HepG2 (cell line): ENCODE measurements around the gene PTCRA. TPM values are rescaled to one million over a fixed set of nuclear protein-coding genes. Genes with fewer than 3 reads are reported as not detected.
A peak's percentile ranks its signal among the peaks of the same experiment; 100 is the strongest.

ENCODE experiments used
- ARID5B ChIP-seq: IDR thresholded peaks from 2 replicates; pipeline ENCODE4 v1.4.0; 2020; ENCODE audit warnings: mild to moderate bottlenecking, missing genetic modification reagents
- ARNT ChIP-seq: fragments of 450-650 bp; IDR thresholded peaks from 2 replicates; pipeline ENCODE4 v1.6.1; 2017
- CBFB ChIP-seq: sonication (generic); formaldehyde crosslinking; IDR thresholded peaks from 2 replicates; pipeline ENCODE4 v1.4.0; 2020; ENCODE audit warnings: missing genetic modification reagents
- FOXJ3 ChIP-seq: sonication (generic); formaldehyde crosslinking; IDR thresholded peaks from 2 replicates; pipeline ENCODE4 v1.4.0; 2020; ENCODE audit warnings: missing genetic modification reagents, mild to moderate bottlenecking, borderline replicate concordance
- ISL2 ChIP-seq: sonication (generic); formaldehyde crosslinking; IDR thresholded peaks from 2 replicates; pipeline ENCODE4 v1.5.0; 2020; ENCODE audit warnings: missing genetic modification reagents
- NCOA1 ChIP-seq: sonication (generic); formaldehyde crosslinking; IDR thresholded peaks from 2 replicates; pipeline ENCODE4 v1.9.0; 2021; ENCODE audit warnings: missing genetic modification reagents
- PATZ1 ChIP-seq: sonication (generic); formaldehyde crosslinking; IDR thresholded peaks from 2 replicates; pipeline ENCODE4 v1.4.0; 2020; ENCODE audit warnings: missing genetic modification reagents
- PHB2 ChIP-seq: fragments of 450-650 bp; IDR thresholded peaks from 2 replicates; pipeline ENCODE4 v1.6.1; 2018; ENCODE audit not compliant: partially characterized antibody
- PHF8 ChIP-seq: sonication (generic); formaldehyde crosslinking; IDR thresholded peaks from 2 replicates; pipeline ENCODE4 v1.5.0; 2020; ENCODE audit warnings: missing genetic modification reagents
- PITX1 ChIP-seq: sonication (generic); formaldehyde crosslinking; IDR thresholded peaks from 2 replicates; pipeline ENCODE4 v1.5.1; 2020; ENCODE audit warnings: mild to moderate bottlenecking, missing genetic modification reagents
- SALL1 ChIP-seq: sonication (generic); formaldehyde crosslinking; IDR thresholded peaks from 2 replicates; pipeline ENCODE4 v1.8.0; 2022; ENCODE audit warnings: mild to moderate bottlenecking, missing genetic modification reagents
- ZBTB38 ChIP-seq: sonication (generic); formaldehyde crosslinking; IDR thresholded peaks from 2 replicates; pipeline ENCODE4 v1.5.1; 2020; ENCODE audit warnings: mild to moderate bottlenecking, missing genetic modification reagents
- ZFP90 ChIP-seq: sonication (generic); formaldehyde crosslinking; IDR thresholded peaks from 2 replicates; pipeline ENCODE4 v1.8.0; 2022; ENCODE audit warnings: missing genetic modification reagents, mild to moderate bottlenecking, inconsistent platforms, borderline replicate concordance
- ZFY ChIP-seq: sonication (generic); formaldehyde crosslinking; IDR thresholded peaks from 2 replicates; pipeline ENCODE4 v1.4.0; 2020; ENCODE audit warnings: missing genetic modification reagents
- ZGPAT ChIP-seq: IDR thresholded peaks from 2 replicates; pipeline ENCODE4 v1.6.1; 2016; ENCODE audit warnings: mild to moderate bottlenecking
- ZNF382 ChIP-seq: sonication (generic); formaldehyde crosslinking; IDR thresholded peaks from 2 replicates; pipeline ENCODE4 v1.5.0; 2020; ENCODE audit warnings: missing genetic modification reagents, mild to moderate bottlenecking, borderline replicate concordance
- ZNF816 ChIP-seq: sonication (generic); formaldehyde crosslinking; IDR thresholded peaks from 2 replicates; pipeline ENCODE4 v1.8.0; 2022; ENCODE audit warnings: missing genetic modification reagents, mild to moderate bottlenecking, borderline replicate concordance
- ZSCAN21 ChIP-seq: sonication (generic); formaldehyde crosslinking; IDR thresholded peaks from 2 replicates; pipeline ENCODE4 v1.8.0; 2022; ENCODE audit warnings: mild to moderate bottlenecking, missing genetic modification reagents, moderate library complexity, borderline replicate concordance
- polyA plus RNA-seq, 8 experiments: library from polyadenylated mRNA; depleted of rRNA in 3 of 8; stranded (reverse) in 7 of 8; unstranded in 1 of 8; fragments of >200 nt; fragmentation: Illumina TruSeq in 4 of 8; extraction: Trizol in 4 of 8; gene quantifications; 2 replicates each; pipeline versions ENCODE4 v1.2.1 to v1.2.3, GENCODE V29; 2011 to 2016; ENCODE audit warnings: low read depth in 4 of 8, missing spikeins in 1 of 8, mixed read lengths in 1 of 8; ENCODE audit not compliant: insufficient read depth in 1 of 8
- total RNA-seq, 5 experiments: library from RNA; depleted of rRNA; stranded (reverse); fragments of >200 nt; fragmentation: Illumina TruSeq; extraction: Trizol; gene quantifications; 2 replicates each; pipeline ENCODE4 v1.2.3, GENCODE V29; 2016; ENCODE audit warnings: low read depth in 1 of 5
- TF ChIP-seq, protein P1 (sequence below): sonication (generic); formaldehyde crosslinking; IDR thresholded peaks from 2 replicates; pipeline ENCODE4 v1.4.0; 2020; ENCODE audit warnings: missing genetic modification reagents
- TF ChIP-seq, protein P2 (sequence below): IDR thresholded peaks from 2 replicates; pipeline ENCODE4 v1.6.1; 2016; ENCODE audit warnings: control low read depth

Gene PTCRA
- total and polyA plus RNA-seq, 2 of the 13 experiments (the other 11 are each of a cell fraction or from before 2014, with no cell fraction given), result not detected

DNA sequence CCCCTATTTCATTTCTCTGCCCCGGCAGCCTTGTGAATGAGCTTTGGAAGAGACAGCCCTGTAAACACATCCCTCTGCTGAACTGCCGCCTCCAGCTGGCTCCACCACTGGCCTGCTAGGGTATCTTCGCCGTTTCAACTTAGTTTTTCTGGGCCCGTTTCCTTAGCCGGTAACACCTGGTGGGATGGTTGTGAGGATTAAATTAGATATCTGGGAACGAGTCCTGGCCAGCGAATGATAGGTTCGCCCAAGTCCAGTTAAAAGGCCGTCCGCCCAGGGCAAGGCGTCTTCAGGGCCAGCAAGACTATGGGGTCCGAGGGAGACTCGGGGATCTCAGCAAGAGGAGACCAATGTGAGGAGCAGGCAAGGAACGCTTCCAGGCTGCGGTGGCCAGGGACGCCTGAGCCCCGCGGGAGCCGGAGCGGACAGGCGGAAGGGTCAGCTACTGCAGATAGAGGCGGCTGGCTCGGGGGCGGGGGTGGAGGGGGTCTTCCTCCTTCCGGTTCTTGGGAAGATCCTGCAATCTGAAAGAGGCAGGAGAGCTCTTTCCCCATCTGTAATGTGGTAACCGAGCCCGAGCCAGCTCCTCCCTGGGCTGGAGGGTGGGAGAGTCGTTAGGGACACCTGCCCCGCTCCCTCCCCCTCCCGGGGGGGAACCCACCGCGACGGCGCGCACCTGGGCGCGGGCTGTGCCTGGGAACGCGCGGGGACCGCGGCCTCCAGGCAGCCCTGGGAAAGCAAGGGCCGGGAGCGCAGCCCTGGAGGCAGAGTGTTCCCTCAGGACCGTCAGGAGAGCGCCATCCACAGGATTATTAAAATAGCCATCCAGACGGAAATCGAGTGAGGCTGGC, 4.5 kb upstream of the PTCRA start (continued):
- TF ChIP-seq ARID5B (CRISPR knock-in tag), result no peak
- no peak for TF ChIP-seq ZFP90
- 0 out of 2 replicates have a peak, but pooled peaks have one; percentile 35 for TF ChIP-seq SALL1 (CRISPR knock-in tag)
- TF ChIP-seq PITX1 (CRISPR knock-in tag), result 0 out of 2 replicates have a peak, but pooled peaks have one; percentile 22
- TF ChIP-seq ZGPAT (CRISPR knock-in tag), result 0 out of 2 replicates have a peak, but pooled peaks have one; percentile 29
- no peak for TF ChIP-seq PHB2
- 0 out of 2 replicates have a peak, but pooled peaks have one; percentile 15 for TF ChIP-seq FOXJ3 (CRISPR knock-in tag)
- no peak for TF ChIP-seq ARNT
- 0 out of 2 replicates have a peak, but pooled peaks have one; percentile 27 for TF ChIP-seq ISL2
- no peak for TF ChIP-seq PHF8 (CRISPR knock-in tag)
- TF ChIP-seq PATZ1, result peak; percentile 82
- no peak for TF ChIP-seq ZNF816 (CRISPR knock-in tag)
- TF ChIP-seq, protein P1, sequence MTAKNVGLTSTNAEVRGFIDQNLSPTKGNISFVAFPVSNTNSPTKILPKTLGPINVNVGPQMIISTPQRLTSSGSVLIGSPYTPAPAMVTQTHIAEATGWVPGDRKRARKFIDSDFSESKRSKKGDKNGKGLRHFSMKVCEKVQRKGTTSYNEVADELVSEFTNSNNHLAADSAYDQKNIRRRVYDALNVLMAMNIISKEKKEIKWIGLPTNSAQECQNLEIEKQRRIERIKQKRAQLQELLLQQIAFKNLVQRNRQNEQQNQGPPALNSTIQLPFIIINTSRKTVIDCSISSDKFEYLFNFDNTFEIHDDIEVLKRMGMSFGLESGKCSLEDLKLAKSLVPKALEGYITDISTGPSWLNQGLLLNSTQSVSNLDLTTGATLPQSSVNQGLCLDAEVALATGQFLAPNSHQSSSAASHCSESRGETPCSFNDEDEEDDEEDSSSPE, result no peak
- TF ChIP-seq, protein P2, sequence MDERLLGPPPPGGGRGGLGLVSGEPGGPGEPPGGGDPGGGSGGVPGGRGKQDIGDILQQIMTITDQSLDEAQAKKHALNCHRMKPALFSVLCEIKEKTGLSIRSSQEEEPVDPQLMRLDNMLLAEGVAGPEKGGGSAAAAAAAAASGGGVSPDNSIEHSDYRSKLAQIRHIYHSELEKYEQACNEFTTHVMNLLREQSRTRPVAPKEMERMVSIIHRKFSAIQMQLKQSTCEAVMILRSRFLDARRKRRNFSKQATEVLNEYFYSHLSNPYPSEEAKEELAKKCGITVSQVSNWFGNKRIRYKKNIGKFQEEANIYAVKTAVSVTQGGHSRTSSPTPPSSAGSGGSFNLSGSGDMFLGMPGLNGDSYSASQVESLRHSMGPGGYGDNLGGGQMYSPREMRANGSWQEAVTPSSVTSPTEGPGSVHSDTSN (CRISPR knock-in tag), result no peak
- TF ChIP-seq CBFB, result peak; percentile 26; the same call in 1 of the 2 replicates
- TF ChIP-seq NCOA1, result no peak
- no peak for TF ChIP-seq ZNF382 (CRISPR knock-in tag)
- peak; percentile 74 for TF ChIP-seq ZBTB38 (CRISPR knock-in tag)
- TF ChIP-seq ZFY (CRISPR knock-in tag), result peak; percentile 21; the same call in 1 of the 2 replicates
- peak; percentile 36; the same call in 1 of the 2 replicates for TF ChIP-seq ZSCAN21
